Measurements from ENCODE around the gene PLEKHA5. TPM values are rescaled to one million over a fixed set of nuclear protein-coding genes. Genes with fewer than 3 reads are reported as not detected.

PLEKHA5 gene
- total RNA-seq, 2 donors from 2014 or later: 53.2 to 59.4 TPM

- DNase-seq (ENCODE audit: low spot score): peak; percentile 85
- H3K27me3 ChIP-seq: no peaks in the 10 kb centered on the region
- no peak overlapping the region for H3K4me3 ChIP-seq
- H3K36me3 ChIP-seq: peaks cover 28% of the 10 kb centered on the region
- no peaks in the 10 kb centered on the region for H3K9me3 ChIP-seq
- H3K27ac ChIP-seq: peak overlapping the region; percentile 6 to 45
- no peak for TF ChIP-seq CTCF (IDR thresholded peaks at IDR 0.05)
- peaks cover 0 to 11% of the 10 kb centered on the region in 2 donors for H3K4me1 ChIP-seq
These were observed 144.2 kb downstream of the PLEKHA5 start for GRCh38 chr12:19273482-19274330.

- Histone ChIP-seq H3K9me3 (no peaks in the 10 kb centered on the region), H3K27me3 (no peaks in the 10 kb centered on the region), H3K36me3 (peaks cover 17% of the 10 kb centered on the region), H3K4me1 (peaks cover 0 to 11% of the 10 kb centered on the region in 2 donors), H3K27ac (no peak overlapping the region), H3K4me3 (no peak overlapping the region)
- no peak for TF ChIP-seq CTCF (IDR thresholded peaks at IDR 0.05)
- DNase-seq (ENCODE audit: low spot score): no peak
These were observed 147.2 kb downstream of the PLEKHA5 start for GRCh38 chr12:19276767-19277166.

GRCh38 chr12:19277711-19278110 is 148.2 kb downstream of the PLEKHA5 start:
- TF ChIP-seq CTCF (IDR thresholded peaks at IDR 0.05): no peak
- Histone ChIP-seq H3K4me3 (no peak overlapping the region), H3K27ac (no peak overlapping the region), H3K9me3 (no peaks in the 10 kb centered on the region), H3K36me3 (peaks cover 17% of the 10 kb centered on the region), H3K27me3 (no peaks in the 10 kb centered on the region), H3K4me1 (peaks cover 0 to 11% of the 10 kb centered on the region in 2 donors)
- no peak for DNase-seq (ENCODE audit: low spot score)

GRCh38 chr12:19278407-19278806 is 148.9 kb downstream of the PLEKHA5 start:
- Histone ChIP-seq H3K27ac (peak overlapping the region in 1 of 2 donors; percentile 2), H3K9me3 (no peaks in the 10 kb centered on the region), H3K4me1 (peaks cover 0 to 9% of the 10 kb centered on the region in 2 donors), H3K36me3 (peaks cover 18% of the 10 kb centered on the region), H3K27me3 (no peaks in the 10 kb centered on the region), H3K4me3 (no peak overlapping the region)
- no peak for DNase-seq (ENCODE audit: low spot score)
- TF ChIP-seq CTCF (IDR thresholded peaks at IDR 0.05): no peak

GRCh38 chr12:19282133-19282699 is 152.7 kb downstream of the PLEKHA5 start:
- no peak for TF ChIP-seq CTCF (IDR thresholded peaks at IDR 0.05)
- Histone ChIP-seq H3K4me1 (peaks cover 0 to 5% of the 10 kb centered on the region in 2 donors), H3K9me3 (no peaks in the 10 kb centered on the region), H3K36me3 (peaks cover 15% of the 10 kb centered on the region), H3K27me3 (no peaks in the 10 kb centered on the region), H3K4me3 (no peak overlapping the region), H3K27ac (no peak overlapping the region)
- DNase-seq (ENCODE audit: low spot score): no peak

Data from right atrium auricular region (tissue), 2 donors.